HEK293T (cell line): ENCODE measurements around the gene TMEM273.

Source experiments
- BHLHE40 ChIP-seq: fragments of 450-650 bp; IDR thresholded peaks from 2 replicates; pipeline ENCODE4 v1.6.1; 2016; ENCODE audit warnings: mild to moderate bottlenecking, moderate library complexity, borderline replicate concordance
- CTBP1 ChIP-seq: fragments of 450-650 bp; IDR thresholded peaks from 2 replicates; pipeline ENCODE4 v1.6.1; 2016; ENCODE audit warnings: borderline replicate concordance
- ELF4 ChIP-seq: fragments of 450-650 bp; IDR thresholded peaks from 2 replicates; pipeline ENCODE4 v1.6.1; 2017; ENCODE audit warnings: antibody characterized with exemption
- FOXA1 ChIP-seq: fragments of 450-650 bp; IDR thresholded peaks from 2 replicates; pipeline ENCODE4 v1.6.1; 2016; ENCODE audit warnings: mild to moderate bottlenecking
- FOXM1 ChIP-seq: fragments of 450-650 bp; IDR thresholded peaks from 2 replicates; pipeline ENCODE4 v1.6.1; 2017; ENCODE audit warnings: mild to moderate bottlenecking, borderline replicate concordance
- HDGF ChIP-seq: fragments of 450-650 bp; IDR thresholded peaks from 2 replicates; pipeline ENCODE4 v1.6.1; 2017; ENCODE audit warnings: antibody characterized with exemption, borderline replicate concordance
- LEF1 ChIP-seq: fragments of 450-650 bp; IDR thresholded peaks from 2 replicates; pipeline ENCODE4 v1.6.1; 2017; ENCODE audit warnings: mild to moderate bottlenecking, borderline replicate concordance
- NFRKB ChIP-seq: fragments of 450-650 bp; IDR thresholded peaks from 2 replicates; pipeline ENCODE4 v1.6.1; 2016; ENCODE audit warnings: mild to moderate bottlenecking, moderate library complexity
- SP1 ChIP-seq: fragments of 450-650 bp; IDR thresholded peaks from 2 replicates; pipeline ENCODE4 v1.6.1; 2017
- SUZ12 ChIP-seq: fragments of 450-650 bp; IDR thresholded peaks from 2 replicates; pipeline ENCODE4 v1.6.1; 2016; ENCODE audit warnings: mild to moderate bottlenecking
- TARDBP ChIP-seq: fragments of 450-650 bp; IDR thresholded peaks from 2 replicates; pipeline ENCODE4 v1.6.1; 2016
- ZNF384 ChIP-seq: fragments of 450-650 bp; IDR thresholded peaks from 2 replicates; pipeline ENCODE4 v1.6.1; 2016
- TF ChIP-seq, protein P1 (sequence below): fragments of 450-650 bp; IDR thresholded peaks from 2 replicates; pipeline ENCODE4 v1.6.1; 2016

DNA sequence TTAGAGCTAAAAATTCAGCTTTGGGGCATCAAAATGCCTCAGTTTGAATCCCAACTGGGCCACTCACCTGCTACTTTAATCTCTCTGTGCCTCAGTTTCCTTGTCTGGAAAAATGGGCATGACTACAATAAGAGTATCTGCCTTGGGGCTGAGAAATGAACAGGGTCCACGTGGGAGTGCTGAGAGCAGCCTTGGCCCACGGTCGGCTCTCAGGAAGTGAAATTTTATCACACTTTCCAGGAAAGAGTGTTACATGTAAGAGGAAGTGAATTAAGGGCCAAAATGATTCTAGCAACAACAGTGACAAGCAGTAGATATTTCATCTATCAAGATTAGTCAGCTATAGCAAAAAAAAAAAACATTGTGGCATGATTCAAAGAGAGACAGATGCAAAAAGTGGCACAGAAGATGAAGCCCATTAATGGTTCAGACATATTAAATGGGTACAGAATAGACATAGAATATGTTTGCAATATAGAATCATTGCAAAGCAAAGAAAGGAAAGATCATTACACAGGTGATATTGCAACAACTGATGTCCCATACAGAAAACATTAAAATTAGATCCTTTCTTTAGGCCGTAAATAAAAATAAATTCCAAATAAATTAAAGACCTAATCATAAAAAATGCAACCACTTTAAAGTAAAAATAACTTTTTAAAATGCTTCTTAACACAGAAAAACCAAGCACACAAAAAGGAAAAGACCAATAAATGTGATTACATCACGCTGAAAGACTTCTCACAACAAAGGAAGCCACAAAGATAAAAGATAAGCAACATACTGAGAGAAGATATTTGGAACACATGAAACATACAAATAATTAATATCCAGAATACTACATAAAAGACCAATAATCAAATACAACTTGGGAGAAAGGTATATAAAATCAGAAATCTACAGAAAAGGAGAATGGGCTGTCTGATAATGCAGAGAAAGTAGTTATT, 4.3 kb downstream of the TMEM273 start:
- TF ChIP-seq FOXM1 (no peak), BHLHE40 (no peak), HDGF (no peak), SUZ12 (no peak), TARDBP (no peak), ZNF384 (no peak), SP1 (no peak), LEF1 (no peak), FOXA1 (no peak), ELF4 (no peak), NFRKB (no peak), CTBP1 (no peak)
- TF ChIP-seq, protein P1, sequence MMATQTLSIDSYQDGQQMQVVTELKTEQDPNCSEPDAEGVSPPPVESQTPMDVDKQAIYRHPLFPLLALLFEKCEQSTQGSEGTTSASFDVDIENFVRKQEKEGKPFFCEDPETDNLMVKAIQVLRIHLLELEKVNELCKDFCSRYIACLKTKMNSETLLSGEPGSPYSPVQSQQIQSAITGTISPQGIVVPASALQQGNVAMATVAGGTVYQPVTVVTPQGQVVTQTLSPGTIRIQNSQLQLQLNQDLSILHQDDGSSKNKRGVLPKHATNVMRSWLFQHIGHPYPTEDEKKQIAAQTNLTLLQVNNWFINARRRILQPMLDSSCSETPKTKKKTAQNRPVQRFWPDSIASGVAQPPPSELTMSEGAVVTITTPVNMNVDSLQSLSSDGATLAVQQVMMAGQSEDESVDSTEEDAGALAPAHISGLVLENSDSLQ: no peak
